T1000 (cell line): ENCODE results near the gene CACNA1D.

Experiments used
- DNase-seq: peaks from one replicate; lab custom pipeline; 2025; ENCODE audit warnings: mixed read lengths; lab: John Stamatoyannopoulos, UW

CACNA1D gene

DNA sequence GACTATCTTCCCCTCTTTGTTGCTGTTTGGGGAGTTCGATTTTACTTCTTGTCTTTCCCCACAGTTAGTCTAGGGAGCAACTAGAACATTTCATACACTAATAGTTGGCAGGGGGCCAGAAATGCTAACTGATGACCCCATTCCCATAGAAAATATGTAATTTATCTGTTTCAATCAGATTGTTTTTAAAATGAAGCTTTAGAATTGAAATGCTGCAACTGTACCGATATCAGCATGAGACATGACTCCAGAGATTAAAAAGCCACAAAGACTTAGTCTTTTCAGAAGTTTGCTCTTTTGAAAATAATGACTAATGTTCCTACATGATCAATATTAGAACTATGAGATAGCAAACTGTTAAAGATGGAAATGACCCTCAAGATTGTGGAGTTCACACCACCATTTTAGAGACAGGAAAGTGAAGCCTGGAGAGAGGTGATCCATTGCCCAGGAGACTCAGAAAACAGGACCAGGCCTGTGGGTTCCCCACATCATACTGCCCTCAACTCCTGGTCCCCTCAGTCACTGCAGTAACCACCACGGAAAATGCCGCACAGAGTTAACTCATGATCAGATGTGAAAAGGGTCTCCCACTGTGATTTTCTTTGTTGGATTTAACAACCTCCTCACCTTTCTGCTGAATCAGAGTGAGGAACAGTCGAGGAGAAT is 221.5 kb downstream of the CACNA1D start:
- DNase-seq, result no peak

DNA sequence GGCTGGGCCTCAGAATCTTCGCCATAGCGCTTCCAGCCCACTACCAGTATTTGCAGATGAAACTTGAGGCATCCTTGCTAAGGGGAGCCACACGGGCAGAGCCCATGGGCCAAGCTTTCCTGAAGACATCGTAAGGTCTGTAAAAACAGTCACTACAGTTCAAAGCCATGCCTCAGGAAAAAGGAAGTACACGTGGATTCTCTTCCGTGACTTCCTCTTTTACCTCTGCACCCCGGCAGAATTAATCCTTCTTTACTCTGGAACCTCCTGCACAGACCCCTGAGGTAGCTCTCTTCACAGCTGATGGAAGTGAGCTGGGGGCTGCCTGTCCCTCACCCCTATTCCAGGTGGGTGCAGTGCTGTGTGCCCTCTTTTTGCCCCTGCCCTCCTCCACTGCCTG is 222.6 kb downstream of the CACNA1D start:
- DNase-seq, result no peak

DNA sequence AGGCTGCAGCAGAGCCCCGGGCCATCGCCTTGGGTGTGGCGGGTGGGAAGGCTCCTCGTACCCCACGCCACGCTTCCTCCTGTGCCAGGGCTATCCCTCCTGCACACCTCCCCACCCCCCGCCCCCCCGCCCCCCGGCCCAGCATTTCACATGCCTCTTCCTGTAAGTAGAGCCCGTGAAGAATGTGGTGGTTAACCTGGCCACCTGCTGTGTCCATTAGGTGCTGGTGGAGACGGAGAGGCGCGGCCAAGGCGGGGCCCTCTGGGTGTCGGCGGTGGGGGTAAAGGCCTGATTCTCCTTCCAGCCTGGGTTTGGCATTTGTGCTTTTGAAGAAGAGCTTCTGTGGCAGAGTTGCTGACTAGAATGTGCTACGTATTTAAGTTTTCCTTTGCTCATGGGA is 224.1 kb downstream of the CACNA1D start:
- no peak for DNase-seq

DNA sequence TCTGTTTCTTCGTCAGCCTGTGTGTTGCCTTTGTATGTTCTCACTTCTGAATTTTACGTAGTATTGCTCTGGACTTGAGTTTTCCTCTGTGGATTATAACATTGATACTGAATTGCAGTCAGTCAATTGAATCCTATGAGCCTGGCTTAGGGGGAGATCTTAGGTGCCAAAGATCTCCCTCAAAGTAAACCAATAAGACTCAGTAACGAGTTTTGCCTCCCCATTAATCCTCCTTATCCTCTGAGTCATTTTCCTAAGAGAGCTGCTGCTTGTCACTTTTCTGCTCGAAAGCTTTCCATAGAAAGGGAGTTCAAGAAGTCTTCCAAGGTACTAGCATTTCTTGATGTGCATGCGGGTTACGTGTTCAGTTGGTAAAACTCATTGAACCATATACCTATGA is 225.4 kb downstream of the CACNA1D start:
- no peak for DNase-seq

DNA sequence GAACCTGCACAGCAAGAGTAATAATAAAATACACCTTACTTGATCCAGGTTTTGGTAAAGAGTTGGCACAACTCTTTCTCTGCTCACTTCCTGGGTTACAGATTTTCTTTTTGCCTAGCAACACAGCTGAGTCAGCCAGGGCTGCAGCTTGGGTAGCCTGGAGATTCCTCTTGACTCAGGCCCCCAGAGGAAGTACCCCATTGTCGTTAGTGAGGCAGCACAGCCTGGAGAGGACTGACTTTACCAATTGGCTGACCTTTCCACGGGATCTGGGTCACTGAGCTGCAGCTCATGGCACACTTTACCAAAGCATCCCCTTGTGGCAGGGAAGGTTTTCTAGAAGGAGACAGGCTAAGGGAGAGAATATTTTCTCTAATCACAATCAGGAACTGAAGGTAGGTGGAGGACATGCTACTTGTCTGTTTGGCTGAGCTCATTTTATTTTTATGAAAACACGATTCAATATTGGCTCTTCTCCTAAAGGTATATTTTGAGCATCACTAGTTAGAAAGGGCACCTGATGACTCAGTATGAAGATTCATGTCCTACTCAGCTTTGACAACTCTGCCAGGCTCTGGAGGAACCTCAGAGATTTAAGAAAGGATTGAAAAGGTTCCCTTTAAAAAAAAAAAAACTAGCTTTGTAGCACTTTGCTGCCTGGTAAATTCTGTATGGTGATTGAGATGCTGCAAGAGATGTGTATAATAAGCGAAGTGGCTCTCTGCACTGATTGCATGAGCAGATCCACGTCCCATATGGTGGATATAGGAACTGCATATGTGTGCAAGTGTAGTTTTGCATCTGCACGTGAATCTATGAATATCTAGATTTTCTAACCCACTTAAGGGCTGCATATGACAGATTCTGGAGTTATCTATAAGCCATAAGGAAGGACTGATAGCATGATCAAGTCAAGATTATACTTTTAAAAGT is 227.0 kb downstream of the CACNA1D start:
- no peak for DNase-seq

DNA sequence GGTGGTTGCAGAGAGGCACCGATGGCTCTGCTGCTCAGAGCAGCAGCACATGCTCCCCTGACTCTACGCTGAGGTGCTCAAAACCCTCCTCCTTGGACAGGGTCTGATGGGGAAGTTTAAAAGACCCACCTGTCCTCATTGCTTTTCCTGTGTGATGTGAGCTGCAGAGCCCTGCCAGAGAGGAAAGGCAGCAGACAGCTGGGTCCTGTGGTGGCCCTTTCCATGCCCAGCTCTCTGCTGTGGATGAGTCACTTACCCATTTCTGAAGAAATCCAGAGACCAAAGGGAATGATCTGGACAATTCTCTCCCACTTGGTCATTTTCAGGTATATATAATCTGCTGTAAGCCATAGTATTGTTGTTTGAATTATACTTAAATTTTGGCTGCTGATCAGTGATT is 230.2 kb downstream of the CACNA1D start:
- no peak for DNase-seq

GRCh38 chr3:53725387-53725995 is 231.1 kb downstream of the CACNA1D start:
- DNase-seq, result no peak

DNA sequence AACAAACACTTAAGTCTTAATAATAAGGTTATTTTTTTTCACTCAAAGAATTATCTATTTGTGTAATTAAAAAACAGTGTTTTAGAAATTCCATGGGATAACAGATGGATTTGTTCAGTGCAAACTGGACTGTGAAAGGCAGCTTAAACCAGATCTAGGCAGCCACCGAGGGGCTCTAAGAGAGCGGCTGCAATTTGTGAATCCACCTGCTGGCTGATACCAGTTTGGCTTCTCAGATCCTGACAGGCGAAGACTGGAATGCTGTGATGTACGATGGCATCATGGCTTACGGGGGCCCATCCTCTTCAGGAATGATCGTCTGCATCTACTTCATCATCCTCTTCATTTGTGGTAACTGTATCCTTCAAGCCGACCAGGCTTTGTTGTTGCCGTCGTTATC is 232.2 kb downstream of the CACNA1D start:
- DNase-seq, result no peak

DNA sequence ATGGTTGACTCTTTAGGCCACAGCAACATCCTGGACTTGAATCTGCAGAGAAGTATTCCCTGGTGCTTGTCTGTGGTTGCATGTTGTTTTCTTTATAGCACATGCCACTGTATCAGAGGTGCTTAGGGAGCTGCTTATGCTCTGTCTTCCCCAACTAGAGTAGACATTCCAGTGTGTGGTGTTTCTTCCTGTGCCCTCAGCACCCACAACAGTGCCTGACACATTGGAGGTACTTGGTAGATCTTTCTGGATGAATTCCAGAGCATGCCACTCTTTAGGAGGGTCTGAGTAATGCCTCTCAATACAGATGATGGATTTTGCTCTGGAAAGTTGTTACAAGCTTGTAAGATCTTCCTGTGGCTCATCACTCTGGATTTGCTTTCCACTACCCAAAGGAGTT is 234.2 kb downstream of the CACNA1D start:
- DNase-seq, result no peak

DNA sequence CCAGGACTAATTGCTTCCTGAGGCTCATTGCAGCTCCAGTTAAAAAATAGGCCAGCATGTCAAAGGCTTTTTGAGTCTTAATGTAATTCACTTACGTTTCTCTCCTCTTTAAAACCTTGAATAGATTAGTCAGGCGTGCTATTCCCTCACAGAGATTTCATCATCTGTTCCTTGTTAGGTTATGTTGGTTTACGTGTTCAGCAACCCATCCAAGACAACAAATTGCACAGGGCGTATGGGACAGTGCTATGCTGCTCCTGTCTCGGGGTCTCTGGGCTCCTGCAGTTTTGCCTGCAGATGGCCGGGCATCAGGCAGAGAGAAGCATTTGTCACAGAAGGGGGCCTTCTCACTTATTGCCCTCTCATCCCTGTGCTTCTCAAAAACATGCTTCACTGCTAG is 234.7 kb downstream of the CACNA1D start:
- no peak for DNase-seq

DNA sequence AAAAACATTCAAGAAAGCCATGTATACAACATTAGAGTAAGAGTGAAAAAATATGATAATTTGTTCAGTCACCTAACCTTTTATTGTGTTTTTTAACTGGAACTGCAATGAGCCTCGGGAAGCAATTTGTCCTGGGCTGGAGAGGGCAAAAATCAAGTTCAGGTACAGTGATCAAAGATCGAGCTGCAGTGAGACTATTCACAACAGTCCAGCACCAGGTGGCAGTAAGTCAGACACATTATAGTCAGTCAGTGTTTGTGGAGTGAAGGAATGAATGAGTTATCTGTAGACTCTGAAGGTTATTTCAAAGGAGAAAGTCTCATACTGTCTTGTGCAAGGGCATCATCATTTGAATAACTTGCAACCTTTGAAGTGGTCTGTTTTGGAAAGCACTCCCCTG is 235.2 kb downstream of the CACNA1D start:
- no peak for DNase-seq

GRCh38 chr3:53730576-53730975 is 236.2 kb downstream of the CACNA1D start:
- DNase-seq, result no peak

GRCh38 chr3:53731934-53732624 is 237.7 kb downstream of the CACNA1D start:
- DNase-seq, result no peak

GRCh38 chr3:53733446-53733845 is 239.0 kb downstream of the CACNA1D start:
- DNase-seq, result no peak

DNA sequence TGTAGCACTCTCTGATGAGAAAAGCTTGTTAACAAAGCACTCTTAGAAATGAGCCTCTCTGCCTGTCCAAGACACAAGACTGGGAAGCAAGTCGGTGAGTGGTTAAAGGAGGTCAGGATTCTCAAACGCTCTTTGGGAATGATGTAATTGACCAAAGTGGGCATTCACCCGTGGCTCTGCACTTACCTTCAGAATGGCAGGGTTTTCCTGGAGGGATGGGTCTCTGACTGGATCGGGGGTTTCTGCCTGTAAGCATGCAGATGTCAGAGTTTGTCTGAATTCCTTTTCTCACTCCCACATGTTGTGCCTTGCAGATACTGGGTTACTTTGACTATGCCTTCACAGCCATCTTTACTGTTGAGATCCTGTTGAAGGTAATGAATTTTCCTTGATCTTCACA is 245.6 kb downstream of the CACNA1D start:
- no peak for DNase-seq

DNA sequence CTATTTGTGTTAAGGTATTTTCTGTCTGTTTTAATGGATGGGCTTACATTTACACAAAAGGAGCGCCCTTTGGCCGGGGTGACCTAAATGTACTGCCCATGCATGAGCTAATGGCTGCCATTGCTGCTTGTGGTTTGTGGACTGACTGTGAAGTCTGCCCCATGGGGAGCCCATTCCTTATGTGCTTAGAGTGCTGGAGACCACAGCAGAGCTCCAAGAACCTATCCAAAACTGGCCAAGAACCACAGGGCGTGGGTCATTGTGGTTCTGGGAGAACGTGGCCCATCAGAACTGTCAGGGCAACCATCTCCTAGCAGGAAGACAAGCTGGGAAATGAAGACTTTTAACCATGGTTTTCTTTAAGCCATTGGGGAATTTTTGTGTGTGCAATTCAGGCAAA is 246.5 kb downstream of the CACNA1D start:
- DNase-seq, result no peak

- DNase-seq, result no peak
Measured at GRCh38 chr3:53744351-53744750, 249.9 kb downstream of the CACNA1D start.

DNA sequence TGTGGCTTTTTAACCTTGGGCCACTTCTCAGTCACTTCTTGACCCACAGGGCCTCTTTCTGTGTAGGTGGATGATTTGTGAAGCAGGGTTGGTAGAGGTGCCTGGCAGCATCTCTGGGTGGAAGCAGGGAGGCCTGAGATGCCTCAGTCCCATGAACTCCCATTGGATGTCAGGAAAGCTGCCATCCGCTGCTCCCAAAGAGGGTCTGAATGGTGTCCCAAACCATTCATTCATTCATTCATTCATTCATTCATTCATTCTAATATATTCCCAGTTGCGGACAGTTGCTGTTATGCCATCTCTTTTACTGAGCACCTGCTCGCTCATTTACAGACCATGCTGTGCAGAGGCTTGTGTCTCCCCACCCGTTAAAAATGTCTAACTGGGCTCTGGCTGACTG is 253.1 kb downstream of the CACNA1D start:
- DNase-seq, result no peak

DNA sequence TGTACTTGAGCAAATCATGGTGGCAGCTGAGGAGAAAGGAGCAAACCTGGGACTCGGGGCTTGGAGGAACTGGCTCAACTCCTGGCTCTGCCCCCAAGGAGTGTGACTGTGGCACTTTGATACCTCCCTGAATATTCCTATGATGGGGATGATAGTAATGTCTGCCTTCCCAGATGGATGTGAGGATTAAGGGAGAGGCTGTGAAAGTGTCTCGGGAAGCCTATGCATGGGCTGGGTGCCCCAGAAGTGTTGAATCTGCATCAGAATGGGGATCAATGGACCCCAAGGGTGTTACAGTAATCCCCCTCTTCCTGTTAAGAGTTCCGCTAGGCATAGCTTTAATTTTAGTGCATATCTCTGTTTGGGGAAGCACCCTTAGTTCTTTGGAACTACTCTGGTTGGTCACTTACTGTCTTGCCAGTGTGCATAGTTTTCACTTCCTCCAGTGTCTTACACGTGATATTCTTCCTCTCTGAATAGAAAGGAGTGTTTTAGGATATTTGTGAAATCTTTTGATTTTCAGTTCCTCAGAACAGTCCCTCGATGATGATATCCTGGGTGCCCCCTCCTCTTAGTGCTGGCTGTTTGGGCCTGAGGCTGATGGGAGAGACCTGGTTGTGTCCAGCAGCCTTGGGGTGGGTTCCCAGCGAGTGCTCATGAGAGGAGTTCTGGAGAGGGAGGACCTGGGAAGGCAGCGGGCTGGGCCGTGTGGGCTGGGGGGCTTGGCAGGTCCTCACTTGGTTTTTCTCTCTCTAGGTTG is 254.3 kb downstream of the CACNA1D start:
- no peak for DNase-seq

DNA sequence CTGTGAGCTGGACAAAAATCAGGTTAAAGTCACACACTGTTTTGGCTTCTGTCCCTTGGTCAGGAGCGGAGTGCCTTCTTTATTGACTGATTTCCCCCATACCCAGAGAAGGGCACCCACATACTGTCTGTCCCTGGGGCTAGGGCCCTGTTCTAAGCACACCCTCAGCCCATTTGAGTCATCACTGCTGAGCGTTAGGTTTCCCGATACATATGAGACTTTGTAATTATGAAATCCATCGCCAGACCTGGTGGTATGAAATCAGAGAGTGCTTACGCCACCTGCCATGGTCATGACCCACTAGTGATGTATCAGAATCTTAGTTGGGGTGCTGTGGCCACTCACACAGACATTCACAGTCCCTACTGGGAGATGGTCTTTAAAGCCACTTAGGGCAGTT is 255.0 kb downstream of the CACNA1D start:
- DNase-seq, result no peak
